GM06990 (cell line): Measurements from ENCODE around the gene MORN5.

Experiments used
- DNase-seq: peaks from one replicate; pipeline ENCODE4 v3.0.0-alpha.2; 2011; ENCODE audit not compliant: insufficient read length; ENCODE audit errors: extremely low read depth
- H3K27me3 ChIP-seq: replicated peaks from 2 replicates; pipeline ENCODE4 v1.6.0; 2011; ENCODE audit warnings: low read length; ENCODE audit not compliant: control insufficient read depth, insufficient read depth
- H3K36me3 ChIP-seq: 2 replicates; pipeline ENCODE4 v1.5.1; 2011; ENCODE audit warnings: low read length; ENCODE audit not compliant: control insufficient read depth, insufficient read depth
- H3K4me3 ChIP-seq: replicated peaks from 2 replicates; pipeline ENCODE4 v1.5.1; 2011; ENCODE audit warnings: low read depth, mild to moderate bottlenecking, control low read depth, low read length
- TF ChIP-seq, protein P1 (sequence below): IDR thresholded peaks from 2 replicates; pipeline ENCODE4 v1.5.1; 2011; ENCODE audit warnings: low read length, control low read depth, mild to moderate bottlenecking, inconsistent platforms; ENCODE audit not compliant: insufficient read depth, poor library complexity, severe bottlenecking

MORN5 gene

DNA sequence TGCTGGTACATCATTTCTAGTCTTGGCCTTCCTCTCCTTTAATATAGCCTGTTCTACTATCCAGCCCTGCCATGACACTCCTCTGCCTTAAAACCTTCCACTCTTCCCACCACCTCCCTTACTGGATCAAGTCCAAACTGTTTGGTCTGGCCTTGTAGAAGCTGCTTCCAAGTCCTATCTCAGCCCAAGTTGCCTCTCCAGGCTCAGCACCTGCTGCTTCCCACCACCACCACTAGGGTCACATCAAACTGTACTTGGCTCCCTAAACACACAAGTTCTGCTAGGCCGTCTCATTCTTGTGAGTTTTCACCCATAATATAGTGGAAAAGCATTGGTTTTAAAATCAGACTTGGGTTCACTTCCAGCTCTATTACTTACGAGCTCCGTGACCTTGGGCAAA lies 1.5 kb upstream of the MORN5 start:
- TF ChIP-seq, protein P1, sequence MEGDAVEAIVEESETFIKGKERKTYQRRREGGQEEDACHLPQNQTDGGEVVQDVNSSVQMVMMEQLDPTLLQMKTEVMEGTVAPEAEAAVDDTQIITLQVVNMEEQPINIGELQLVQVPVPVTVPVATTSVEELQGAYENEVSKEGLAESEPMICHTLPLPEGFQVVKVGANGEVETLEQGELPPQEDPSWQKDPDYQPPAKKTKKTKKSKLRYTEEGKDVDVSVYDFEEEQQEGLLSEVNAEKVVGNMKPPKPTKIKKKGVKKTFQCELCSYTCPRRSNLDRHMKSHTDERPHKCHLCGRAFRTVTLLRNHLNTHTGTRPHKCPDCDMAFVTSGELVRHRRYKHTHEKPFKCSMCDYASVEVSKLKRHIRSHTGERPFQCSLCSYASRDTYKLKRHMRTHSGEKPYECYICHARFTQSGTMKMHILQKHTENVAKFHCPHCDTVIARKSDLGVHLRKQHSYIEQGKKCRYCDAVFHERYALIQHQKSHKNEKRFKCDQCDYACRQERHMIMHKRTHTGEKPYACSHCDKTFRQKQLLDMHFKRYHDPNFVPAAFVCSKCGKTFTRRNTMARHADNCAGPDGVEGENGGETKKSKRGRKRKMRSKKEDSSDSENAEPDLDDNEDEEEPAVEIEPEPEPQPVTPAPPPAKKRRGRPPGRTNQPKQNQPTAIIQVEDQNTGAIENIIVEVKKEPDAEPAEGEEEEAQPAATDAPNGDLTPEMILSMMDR = peak; percentile 68

DNA sequence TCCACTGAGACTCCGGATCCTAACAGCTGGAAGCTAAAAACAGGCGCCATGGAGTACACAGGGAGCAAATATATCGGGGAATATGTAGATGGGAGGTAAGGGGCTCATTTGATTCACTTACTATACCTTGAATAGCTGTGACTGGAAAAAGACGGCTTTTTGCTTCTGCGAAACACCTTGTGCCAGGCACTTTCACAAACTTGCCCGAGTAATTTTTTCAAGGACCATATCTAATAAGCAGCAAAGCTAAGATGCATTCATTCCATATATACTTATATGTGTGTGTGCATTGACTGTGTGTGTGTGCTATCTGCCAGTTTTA lies 178 bp downstream of the MORN5 start:
- H3K4me3 ChIP-seq = peak overlapping the region; percentile 94; the same call in 1 of the 2 replicates
- no peak for DNase-seq
- H3K36me3 ChIP-seq = no peaks in the 10 kb centered on the region; the same call in 1 of the 2 replicates
- TF ChIP-seq, protein P1 = no peak
- H3K27me3 ChIP-seq = no peaks in the 10 kb centered on the region

More for the DNA sequence above, 1.5 kb upstream of the MORN5 start:
- H3K36me3 ChIP-seq = no peaks in the 10 kb centered on the region; the same call in 1 of the 2 replicates
- no peaks in the 10 kb centered on the region for H3K27me3 ChIP-seq
- H3K4me3 ChIP-seq = no peak overlapping the region; the same call in 1 of the 2 replicates
- DNase-seq = peak; percentile 9

DNA sequence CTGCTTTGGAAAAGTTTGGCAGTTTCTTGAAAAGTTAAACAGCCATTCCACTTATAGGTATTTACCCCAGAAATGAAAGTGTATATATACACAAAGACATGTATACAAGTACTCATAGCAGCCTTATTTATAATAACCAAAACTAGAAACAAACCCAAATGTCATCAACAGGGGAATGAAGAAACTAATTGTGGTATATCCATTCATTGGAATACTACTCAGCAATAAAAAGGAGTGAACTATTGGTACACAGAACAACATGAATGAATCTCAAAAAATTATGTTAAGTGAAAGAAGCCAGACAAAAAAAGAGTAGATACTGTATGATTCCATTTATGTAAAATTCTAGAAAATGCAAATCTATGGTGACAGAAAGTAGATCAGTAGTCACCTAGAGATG lies 2.7 kb downstream of the MORN5 start:
- no peak overlapping the region for H3K4me3 ChIP-seq
- no peaks in the 10 kb centered on the region; the same call in 1 of the 2 replicates for H3K27me3 ChIP-seq
- DNase-seq = no peak
- TF ChIP-seq, protein P1 = no peak
- H3K36me3 ChIP-seq = no peaks in the 10 kb centered on the region

DNA sequence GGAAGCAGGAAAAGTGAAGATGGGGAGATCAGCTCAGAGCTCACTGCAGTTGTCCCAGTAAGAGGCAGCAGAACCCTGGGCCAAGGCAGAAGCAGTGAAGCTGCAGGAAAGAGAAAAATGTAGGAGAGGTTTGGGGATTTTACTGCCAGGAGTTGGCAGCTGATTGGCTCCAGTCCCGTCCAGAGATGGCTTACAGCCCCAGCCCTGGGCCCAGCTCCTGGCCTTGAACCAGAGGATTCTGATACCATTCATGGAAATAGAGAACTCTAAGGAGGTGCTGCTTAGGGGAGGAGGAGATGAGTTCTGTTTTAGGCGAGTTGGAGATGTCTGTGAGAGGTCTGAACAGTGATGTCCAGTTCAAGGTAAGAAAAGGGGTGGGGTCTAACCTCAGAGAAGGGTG lies 4.6 kb downstream of the MORN5 start:
- TF ChIP-seq, protein P1 = no peak
- no peak for DNase-seq
- Histone ChIP-seq H3K4me3 (no peak overlapping the region), H3K36me3 (no peaks in the 10 kb centered on the region), H3K27me3 (no peaks in the 10 kb centered on the region; the same call in 1 of the 2 replicates)

DNA sequence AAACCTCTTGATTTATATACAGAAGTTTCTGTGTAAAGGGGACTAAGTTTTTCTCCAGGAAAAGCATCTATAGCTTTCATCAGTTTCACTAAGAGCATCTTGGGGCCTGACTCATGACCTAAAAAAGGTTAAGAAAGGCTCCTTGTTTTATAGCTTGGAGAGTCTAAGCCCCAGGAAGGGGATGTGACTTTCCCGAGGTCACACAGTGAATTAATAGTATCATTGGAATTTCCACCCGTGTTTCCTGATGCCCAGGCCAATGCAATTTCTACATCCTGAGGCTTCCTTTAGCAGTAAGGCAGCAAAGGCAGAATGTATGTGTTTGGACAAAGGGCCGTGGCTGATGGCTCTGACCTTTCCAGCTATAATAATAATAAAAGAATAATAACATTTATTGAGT lies 8.6 kb downstream of the MORN5 start:
- DNase-seq = no peak
- Histone ChIP-seq H3K4me3 (no peak overlapping the region), H3K36me3 (no peaks in the 10 kb centered on the region), H3K27me3 (no peaks in the 10 kb centered on the region; the same call in 1 of the 2 replicates)
- TF ChIP-seq, protein P1 = no peak

DNA sequence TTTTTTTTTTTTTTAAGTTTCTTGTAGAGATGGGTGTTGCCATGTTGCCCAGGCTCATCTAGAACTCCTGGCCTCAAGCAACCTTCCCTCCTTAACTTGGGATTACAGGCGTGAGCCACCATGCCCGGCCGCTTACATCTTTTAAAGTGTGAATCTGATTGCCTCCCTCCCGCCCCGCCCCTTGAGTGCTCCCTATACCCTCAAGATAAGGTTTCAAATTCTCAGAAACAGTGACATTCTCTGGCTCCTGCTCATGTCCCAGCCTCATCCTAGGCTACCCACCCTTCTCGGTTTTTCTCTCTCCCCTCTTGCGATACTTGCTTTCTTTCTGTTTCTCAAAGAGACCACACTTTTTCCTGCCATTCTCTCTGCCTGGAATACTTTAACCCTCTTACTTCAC lies 12.4 kb downstream of the MORN5 start:
- Histone ChIP-seq H3K4me3 (no peak overlapping the region), H3K36me3 (no peaks in the 10 kb centered on the region), H3K27me3 (peaks cover 3% of the 10 kb centered on the region; the same call in 1 of the 2 replicates)
- DNase-seq = no peak
- TF ChIP-seq, protein P1 = no peak
